ENCODE measurements around the gene SERBP1. TPM values are rescaled to one million over a fixed set of nuclear protein-coding genes. Genes with fewer than 3 reads are reported as not detected.
A peak's percentile ranks its signal among the peaks of the same experiment; 100 is the strongest.

The SERBP1 gene
- total RNA-seq, 6 experiments from 2014 or later, result 192 to 263 (median 242) TPM

- H3K27ac Mint-ChIP-seq, result no peak overlapping the region; the same call in 1 of the 2 replicates
- H3K4me1 Mint-ChIP-seq (ENCODE audit: low read depth), result peaks cover 24% of the 10 kb centered on the region
- DNase-seq, result no peak
- no peak for TF ChIP-seq CTCF (IDR thresholded peaks at IDR 0.05)
- H3K9me3 Mint-ChIP-seq, result no peaks in the 10 kb centered on the region
- H3K4me3 Mint-ChIP-seq, result no peak overlapping the region
- no peaks in the 10 kb centered on the region; the same call in 1 of the 2 replicates for H3K27me3 Mint-ChIP-seq (ENCODE audit: insufficient read depth)
- H3K36me3 Mint-ChIP-seq (ENCODE audit: low read depth), result no peaks in the 10 kb centered on the region
Observed at GRCh38 chr1:67372898-67373297, 57.3 kb downstream of the SERBP1 start.

GRCh38 chr1:67372136-67372535 lies 58.1 kb downstream of the SERBP1 start:
- TF ChIP-seq CTCF (IDR thresholded peaks at IDR 0.05), result no peak
- Mint-ChIP-seq H3K4me3 (no peak overlapping the region), H3K4me1 (ENCODE audit: low read depth) (peaks cover 24% of the 10 kb centered on the region), H3K27ac (peak overlapping the region; percentile 73), H3K36me3 (ENCODE audit: low read depth) (no peaks in the 10 kb centered on the region), H3K27me3 (ENCODE audit: insufficient read depth) (no peaks in the 10 kb centered on the region; the same call in 1 of the 2 replicates), H3K9me3 (no peaks in the 10 kb centered on the region)
- peak; percentile 53 for DNase-seq

DNA sequence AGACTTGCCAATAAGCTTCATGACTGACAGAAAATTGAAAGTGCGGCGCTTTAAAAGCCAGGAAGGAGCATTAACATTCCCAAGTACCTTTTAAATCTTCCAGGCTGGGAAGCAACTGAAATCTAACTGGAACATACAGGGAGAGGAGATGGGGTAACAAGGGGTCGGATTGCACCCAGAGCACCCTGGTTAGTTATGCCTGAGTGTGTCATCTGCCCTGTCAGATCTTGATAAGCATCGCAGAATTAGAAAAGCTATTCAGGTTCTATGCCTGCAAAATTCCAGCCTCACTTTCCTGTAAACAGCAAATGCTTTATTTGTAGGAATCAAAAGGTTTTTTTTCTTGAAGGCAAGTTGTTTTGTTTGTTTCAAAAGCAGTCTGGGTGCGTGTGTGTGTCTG lies 58.5 kb downstream of the SERBP1 start:
- H3K27me3 Mint-ChIP-seq (ENCODE audit: insufficient read depth), result no peaks in the 10 kb centered on the region; the same call in 1 of the 2 replicates
- H3K4me1 Mint-ChIP-seq (ENCODE audit: low read depth), result peaks cover 24% of the 10 kb centered on the region
- H3K36me3 Mint-ChIP-seq (ENCODE audit: low read depth), result no peaks in the 10 kb centered on the region
- no peak for TF ChIP-seq CTCF (IDR thresholded peaks at IDR 0.05)
- peak overlapping the region; percentile 73 for H3K27ac Mint-ChIP-seq
- no peak overlapping the region for H3K4me3 Mint-ChIP-seq
- H3K9me3 Mint-ChIP-seq, result no peaks in the 10 kb centered on the region
- peak; percentile 51 for DNase-seq

GRCh38 chr1:67371043-67371442 lies 59.2 kb downstream of the SERBP1 start:
- Mint-ChIP-seq H3K27me3 (ENCODE audit: insufficient read depth) (no peaks in the 10 kb centered on the region; the same call in 1 of the 2 replicates), H3K4me1 (ENCODE audit: low read depth) (peaks cover 24% of the 10 kb centered on the region), H3K36me3 (ENCODE audit: low read depth) (no peaks in the 10 kb centered on the region), H3K4me3 (no peak overlapping the region), H3K9me3 (no peaks in the 10 kb centered on the region), H3K27ac (peak overlapping the region; percentile 73; the same call in 1 of the 2 replicates)
- no peak for TF ChIP-seq CTCF (IDR thresholded peaks at IDR 0.05)
- DNase-seq, result no peak

- DNase-seq, result no peak
- Mint-ChIP-seq H3K4me3 (no peak overlapping the region), H3K27ac (no peak overlapping the region), H3K4me1 (ENCODE audit: low read depth) (peaks cover 24% of the 10 kb centered on the region), H3K36me3 (ENCODE audit: low read depth) (no peaks in the 10 kb centered on the region), H3K9me3 (no peaks in the 10 kb centered on the region), H3K27me3 (ENCODE audit: insufficient read depth) (no peaks in the 10 kb centered on the region; the same call in 1 of the 2 replicates)
- TF ChIP-seq CTCF (IDR thresholded peaks at IDR 0.05), result no peak
Observed at GRCh38 chr1:67368046-67368514, 62.1 kb downstream of the SERBP1 start.
